Skin epidermis (tissue), 12 donors: ENCODE results near the gene SYT5.
"Not testable (repeated sequence)": the region's sequence is repeated elsewhere in the genome, so short reads cannot be mapped to it uniquely, and the experiment has no call there.

Experiments used
- H3K27ac ChIP-seq, 21 experiments: fragments of 200-600 bp; sonication (generic) in 11 of 21; one replicate each; pipeline ENCODE4 v1.5.0; 2020; ENCODE audit warnings: mild to moderate bottlenecking in 3 of 21, inconsistent platforms in 2 of 21, moderate library complexity in 2 of 21
- H3K4me3 ChIP-seq, 7 experiments: fragments of 200-600 bp; sonication (generic) in 2 of 7; one replicate each; pipeline ENCODE4 v1.5.0; 2020; ENCODE audit warnings: inconsistent platforms in 2 of 7, mild to moderate bottlenecking in 2 of 7, moderate library complexity in 1 of 7

Gene SYT5

GRCh38 chr19:55179606-55180484 is at the start of gene SYT5:
Gene SYT5 (minus strand): TSS chr19:55180289. CDS start chr19:55179041, 1,248 bp downstream.
- Histone ChIP-seq H3K27ac (no peak within 1 kb of the TSS), H3K4me3 (peak within 1 kb of the TSS in 6 of 7 experiments; percentile 5 to 28 (median 16))

GRCh38 chr19:55229789-55230182 is 49.7 kb upstream of the SYT5 start:
- H3K27ac ChIP-seq = no peak overlapping the region
- no peak overlapping the region for H3K4me3 ChIP-seq

- Histone ChIP-seq H3K27ac (no peak overlapping the region), H3K4me3 (no peak overlapping the region)
Measured at GRCh38 chr19:55229145-55229788, 49.2 kb upstream of the SYT5 start.

GRCh38 chr19:55228403-55229031 is 48.4 kb upstream of the SYT5 start, which contains the start of gene TMEM86B:
Gene TMEM86B (minus strand): TSS chr19:55228763. CDS start chr19:55228741, 22 bp downstream.
- no peak within 1 kb of the TSS for H3K27ac ChIP-seq
- no peak within 1 kb of the TSS for H3K4me3 ChIP-seq

GRCh38 chr19:55228015-55228391 is 47.9 kb upstream of the SYT5 start:
- H3K4me3 ChIP-seq = no peak overlapping the region
- no peak overlapping the region for H3K27ac ChIP-seq

GRCh38 chr19:55227241-55228014 is 47.3 kb upstream of the SYT5 start:
- Histone ChIP-seq H3K4me3 (no peak overlapping the region), H3K27ac (no peak overlapping the region)

- Histone ChIP-seq H3K27ac (no peak overlapping the region), H3K4me3 (no peak overlapping the region)
Measured at GRCh38 chr19:55226788-55227187, 46.7 kb upstream of the SYT5 start.

GRCh38 chr19:55226273-55226672 is 46.2 kb upstream of the SYT5 start:
- Histone ChIP-seq H3K27ac (no peak overlapping the region), H3K4me3 (no peak overlapping the region)

GRCh38 chr19:55225415-55225958 is 45.4 kb upstream of the SYT5 start:
- Histone ChIP-seq H3K27ac (no peak overlapping the region), H3K4me3 (no peak overlapping the region)

GRCh38 chr19:55224679-55225414 is 44.8 kb upstream of the SYT5 start:
- H3K4me3 ChIP-seq, H3K27ac ChIP-seq: not testable (repeated sequence)

GRCh38 chr19:55224038-55224665 is 44.1 kb upstream of the SYT5 start:
- H3K27ac ChIP-seq = no peak overlapping the region
- H3K4me3 ChIP-seq = no peak overlapping the region

- Histone ChIP-seq H3K4me3 (no peak overlapping the region), H3K27ac (no peak overlapping the region)
Measured at GRCh38 chr19:55223291-55224037, 43.4 kb upstream of the SYT5 start.

GRCh38 chr19:55220525-55220924 is 40.4 kb upstream of the SYT5 start:
- Histone ChIP-seq H3K4me3 (no peak overlapping the region), H3K27ac (no peak overlapping the region)

- H3K27ac ChIP-seq = peak overlapping the region in 18 of 21 experiments; percentile 20 to 85 (median 66)
- peak overlapping the region; percentile 20 to 39 (median 27) for H3K4me3 ChIP-seq
Measured at GRCh38 chr19:55216461-55217198, 36.5 kb upstream of the SYT5 start.

- no peak overlapping the region for H3K4me3 ChIP-seq
Measured at GRCh38 chr19:55213547-55213946, 33.5 kb upstream of the SYT5 start.

GRCh38 chr19:55212447-55212846 is 32.4 kb upstream of the SYT5 start:
- Histone ChIP-seq H3K4me3 (no peak overlapping the region), H3K27ac (no peak overlapping the region)

More at GRCh38 chr19:55213547-55213946, 33.5 kb upstream of the SYT5 start:
- no peak overlapping the region for H3K27ac ChIP-seq
